GM12878 (cell line): ENCODE results near the gene LRRK1. TPM values are rescaled to one million over a fixed set of nuclear protein-coding genes. Genes with fewer than 3 reads are reported as not detected.

Experiments used
- ATAC-seq: fragments of 200-7000 bp; cut with Tn5 transposase; 3 replicates; pipeline ENCODE4 v1.9.1; 2020; ENCODE audit warnings: mild to moderate bottlenecking, moderate library complexity
- BruUV-seq: library from RNA; stranded (reverse); fragments of 400-500 nt; replicated peaks from 2 replicates; lab custom pipeline; 2021; lab: Mats Ljungman, UMichigan
- CTCF ChIA-PET: fragments of 300-600 bp; sonication (Branson Sonifier 250); formaldehyde crosslinking; extraction: SDS; loops from one replicate; lab custom pipeline; 2021; ENCODE audit warnings: inconsistent platforms; lab: Yijun Ruan, JAX
- POLR2A ChIA-PET: fragments of 350-600 bp; formaldehyde crosslinking; extraction: SDS; loops from one replicate; lab custom pipeline; 2021; ENCODE audit warnings: inconsistent platforms; lab: Charles Lee
- RAD21 ChIA-PET: fragments of 300-600 bp; sonication (Branson Sonifier 250); formaldehyde crosslinking; loops from one replicate; lab custom pipeline; 2023; ENCODE audit warnings: antibody characterized with exemption; ENCODE audit not compliant: unreplicated experiment; lab: Charles Lee
- SMC1A ChIA-PET: fragments of 300-600 bp; sonication (Branson Sonifier 250); formaldehyde crosslinking; loops from one replicate; lab custom pipeline; 2023; ENCODE audit not compliant: unreplicated experiment, uncharacterized antibody; lab: Charles Lee
- DNase-seq: peaks from one replicate; pipeline ENCODE4 v3.0.0-alpha.2; 2011; ENCODE audit warnings: low read depth, low spot score
- FAIRE-seq: peaks from 3 replicates; lab custom pipeline; 2011; peaks lifted over from hg19 to GRCh38; lab: Jason Lieb, UNC
- H2AFZ ChIP-seq: 2 replicates; pipeline ENCODE4 v1.6.0; 2011; ENCODE audit warnings: low read depth, low read length, control low read depth; ENCODE audit not compliant: control insufficient read depth
- H3K27ac ChIP-seq: 2 replicates; pipeline ENCODE4 v1.5.1; 2011; ENCODE audit warnings: control low read depth; ENCODE audit not compliant: control insufficient read depth, insufficient read depth
- H3K27me3 ChIP-seq, 2 experiments: replicated peaks in 1 of 2; 2 replicates each; pipeline versions ENCODE4 v1.6.0 to v1.6.1; 2011; ENCODE audit warnings: low read length in 1 of 2; ENCODE audit not compliant: control insufficient read depth in 2 of 2, insufficient read depth in 2 of 2
- H3K36me3 ChIP-seq, 2 experiments: 2 replicates each; pipeline ENCODE4 v1.5.1; 2011; ENCODE audit warnings: low read length in 1 of 2; ENCODE audit not compliant: control insufficient read depth in 2 of 2, insufficient read depth in 2 of 2
- H3K4me1 ChIP-seq: 2 replicates; pipeline ENCODE4 v1.6.1; 2011; ENCODE audit warnings: mild to moderate bottlenecking, low read length, moderate library complexity, mixed read lengths; ENCODE audit not compliant: control insufficient read depth, insufficient read depth
- H3K4me2 ChIP-seq: 2 replicates; pipeline ENCODE4 v1.6.0; 2011; ENCODE audit warnings: control low read depth; ENCODE audit not compliant: control insufficient read depth, insufficient read depth
- H3K4me3 ChIP-seq: fragments of 200-600 bp; sonication (generic); 2 replicates; pipeline ENCODE4 v1.5.1; 2016
- H3K79me2 ChIP-seq: 2 replicates; pipeline ENCODE4 v1.6.0; 2011; ENCODE audit warnings: low read length; ENCODE audit not compliant: control insufficient read depth, insufficient read depth
- H3K9ac ChIP-seq: 2 replicates; pipeline ENCODE4 v1.8.0; 2011; ENCODE audit warnings: low read length, control low read depth, mixed read lengths; ENCODE audit not compliant: control insufficient read depth, insufficient read depth
- H3K9me3 ChIP-seq: replicated peaks from 3 replicates; pipeline ENCODE4 v1.5.1; 2011; ENCODE audit warnings: mild to moderate bottlenecking, low read length; ENCODE audit not compliant: control insufficient read depth, insufficient read depth
- H4K20me1 ChIP-seq: 2 replicates; pipeline ENCODE4 v1.6.0; 2011; ENCODE audit not compliant: control insufficient read depth, insufficient read depth
- CHD2 ChIP-seq: IDR thresholded peaks from 2 replicates; pipeline ENCODE4 v1.6.1; 2011; ENCODE audit warnings: low read depth, low read length, improper control_type of control experiment, borderline replicate concordance
- JUND ChIP-seq: IDR thresholded peaks from 2 replicates; pipeline ENCODE4 v1.6.1; 2012; ENCODE audit warnings: low read depth, mild to moderate bottlenecking, low read length, improper control_type of control experiment, moderate library complexity
- SKIL ChIP-seq: fragments of 450-650 bp; IDR thresholded peaks from 2 replicates; pipeline ENCODE4 v1.6.1; 2017; ENCODE audit warnings: mild to moderate bottlenecking, low read depth, inconsistent platforms; ENCODE audit not compliant: poor library complexity, severe bottlenecking
- ZNF592 ChIP-seq: fragments of 450-650 bp; IDR thresholded peaks from 2 replicates; pipeline ENCODE4 v1.6.1; 2017; ENCODE audit warnings: mild to moderate bottlenecking, moderate library complexity
- ZNF687 ChIP-seq: fragments of 450-650 bp; IDR thresholded peaks from 2 replicates; pipeline ENCODE4 v1.6.1; 2017; ENCODE audit warnings: mild to moderate bottlenecking, moderate library complexity
- WGBS: methylation state at CpG from one replicate; pipeline ENCODE4 v1.1.6; 2016; ENCODE audit warnings: low lambda C conversion rate; ENCODE audit not compliant: insufficient replicate concordance, insufficient coverage; ENCODE audit errors: missing lambda C conversion rate; 5-methylcytosine and 5-hydroxymethylcytosine counted together
- in situ Hi-C: fragments of 300-500 bp; cut with MboI; formaldehyde crosslinking; loops from 9 replicates; pipeline ENCODE4 v1.14.3; 2018; ENCODE audit warnings: mixed read lengths
- intact Hi-C: fragments of 100-400 bp; cut with micrococcal nuclease; formaldehyde crosslinking; loops from one replicate; pipeline ENCODE4 v1.14.2; 2022; ENCODE audit not compliant: unreplicated experiment
- polyA plus RNA-seq, 11 experiments: library from polyadenylated mRNA; depleted of rRNA in 4 of 11; unstranded in 6 of 11; stranded (reverse) in 5 of 11; fragments of >200 nt; fragmentation: Nextera tagmentation in 4 of 11; fragmentation: Illumina TruSeq in 1 of 11; extraction: Ambion mirVana in 4 of 11; extraction: Trizol in 1 of 11; gene quantifications; 1 replicate in 1 of 11; 2 replicates in 10 of 11; pipeline versions ENCODE4 v1.2.1 to v1.2.3, GENCODE V29; 2011 to 2016; ENCODE audit warnings: inconsistent platforms in 2 of 11, missing spikeins in 2 of 11, low read depth in 1 of 11
- total RNA-seq, 4 experiments: library from RNA; depleted of rRNA in 3 of 4; stranded (reverse); fragments of >200 nt in 3 of 4; fragmentation: Illumina TruSeq in 1 of 4; extraction: Trizol in 1 of 4; gene quantifications; 2 replicates each; pipeline versions ENCODE4 v1.2.1 to v1.2.3, GENCODE V29; 2013 to 2021
- TF ChIP-seq, protein P1 (sequence below), 3 experiments: IDR thresholded peaks in 2 of 3; conservative IDR thresholded peaks in 1 of 3; 2 replicates each; pipeline ENCODE4 v1.5.1; 2011; ENCODE audit warnings: low read depth in 3 of 3, low read length in 3 of 3, mild to moderate bottlenecking in 3 of 3, control low read depth in 2 of 3, moderate library complexity in 2 of 3, inconsistent platforms in 1 of 3, mixed read lengths in 1 of 3; ENCODE audit not compliant: control insufficient read depth in 2 of 3, insufficient read depth in 1 of 3; ENCODE audit errors: extremely low read depth in 1 of 3
- TF ChIP-seq, protein P2 (sequence below): IDR thresholded peaks from 2 replicates; pipeline ENCODE4 v1.6.1; 2011; ENCODE audit warnings: low read depth, low read length, improper control_type of control experiment, borderline replicate concordance

Gene LRRK1
- total and polyA plus RNA-seq, 10 of the 15 experiments (the other 5 are each of a cell fraction or from before 2014, with no cell fraction given) = 2.2 to 58.3 (median 17.9) TPM

DNA sequence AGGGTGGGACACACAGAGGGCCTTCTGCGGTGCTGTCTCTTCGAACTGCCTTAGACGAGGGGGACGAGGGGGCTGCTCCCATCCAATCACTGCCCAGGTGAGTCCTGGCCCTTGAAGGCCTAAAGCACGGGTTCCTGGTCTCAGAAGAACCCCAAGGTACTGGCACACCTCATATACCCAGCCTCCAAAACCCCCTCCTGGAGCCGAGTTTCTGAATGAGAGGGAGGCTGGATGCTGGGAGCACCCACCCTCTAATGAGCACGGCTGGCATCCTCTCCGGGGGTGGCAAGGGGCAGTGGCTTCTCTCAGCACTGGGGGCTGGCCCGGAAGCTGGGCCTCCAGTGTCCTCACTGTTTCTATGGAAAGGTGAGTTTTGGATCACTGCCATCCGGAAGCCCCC is 165.6 kb downstream of the LRRK1 start (continued):
- TF ChIP-seq ZNF592 (no peak), SKIL (no peak)
- TF ChIP-seq, all 136 proteins: peak for 0

- Histone ChIP-seq H3K9ac (no peak overlapping the region), H3K79me2 (no peaks in the 10 kb centered on the region), H3K27ac (no peak overlapping the region), H3K4me3 (no peak overlapping the region), H3K27me3 (no peaks in the 10 kb centered on the region), H3K4me2 (no peak overlapping the region), H3K36me3 (no peaks in the 10 kb centered on the region), H3K9me3 (no peaks in the 10 kb centered on the region), H4K20me1 (no peaks in the 10 kb centered on the region), H3K4me1 (no peaks in the 10 kb centered on the region), H2AFZ (no peak overlapping the region)
- RAD21 ChIA-PET = interaction anchor here (1.2 to 7.4 kb wide), 2 partner anchors 165 to 171 kb away, joined by 3 to 69 read pairs; no protein-coding TSS in a partner anchor
- ATAC-seq (no peak), DNase-seq (no peak), FAIRE-seq (no peak)
- intact Hi-C loops (loop anchor here (5.0 kb wide), 1 partner anchor 68 kb away; no protein-coding TSS in a partner anchor), in situ Hi-C loops (loop anchor here (5.0 kb wide), 1 partner anchor 177 kb away; no protein-coding TSS in a partner anchor)
- CTCF ChIA-PET = interaction anchor here (0.6 to 7.7 kb wide), 3 partner anchors 12 to 171 kb away, joined by 3 to 126 read pairs (median 5); no protein-coding TSS in a partner anchor
- no TSS peak for BruUV-seq
- POLR2A ChIA-PET = interaction anchor here (0.7 kb wide), 1 partner anchor 14 kb away, joined by 3 read pairs; no protein-coding TSS in a partner anchor
- WGBS = 74% methylated on average over 9 of the region's 10 CpGs
- SMC1A ChIA-PET = no interaction called here
- TF ChIP-seq, protein P1, sequence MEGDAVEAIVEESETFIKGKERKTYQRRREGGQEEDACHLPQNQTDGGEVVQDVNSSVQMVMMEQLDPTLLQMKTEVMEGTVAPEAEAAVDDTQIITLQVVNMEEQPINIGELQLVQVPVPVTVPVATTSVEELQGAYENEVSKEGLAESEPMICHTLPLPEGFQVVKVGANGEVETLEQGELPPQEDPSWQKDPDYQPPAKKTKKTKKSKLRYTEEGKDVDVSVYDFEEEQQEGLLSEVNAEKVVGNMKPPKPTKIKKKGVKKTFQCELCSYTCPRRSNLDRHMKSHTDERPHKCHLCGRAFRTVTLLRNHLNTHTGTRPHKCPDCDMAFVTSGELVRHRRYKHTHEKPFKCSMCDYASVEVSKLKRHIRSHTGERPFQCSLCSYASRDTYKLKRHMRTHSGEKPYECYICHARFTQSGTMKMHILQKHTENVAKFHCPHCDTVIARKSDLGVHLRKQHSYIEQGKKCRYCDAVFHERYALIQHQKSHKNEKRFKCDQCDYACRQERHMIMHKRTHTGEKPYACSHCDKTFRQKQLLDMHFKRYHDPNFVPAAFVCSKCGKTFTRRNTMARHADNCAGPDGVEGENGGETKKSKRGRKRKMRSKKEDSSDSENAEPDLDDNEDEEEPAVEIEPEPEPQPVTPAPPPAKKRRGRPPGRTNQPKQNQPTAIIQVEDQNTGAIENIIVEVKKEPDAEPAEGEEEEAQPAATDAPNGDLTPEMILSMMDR (IDR thresholded peaks at IDR 0.05 in 2 of 3, conservative IDR thresholded peaks at IDR 0.05 in 1 of 3; ENCODE audit: control insufficient read depth in 2 of 3, extremely low read depth in 1 of 3, insufficient read depth in 1 of 3, low read depth in 3 of 3, low read length in 3 of 3) = no peak
- no peak for TF ChIP-seq CHD2
- TF ChIP-seq JUND = no peak
- no peak for TF ChIP-seq ZNF687
- TF ChIP-seq, protein P2, sequence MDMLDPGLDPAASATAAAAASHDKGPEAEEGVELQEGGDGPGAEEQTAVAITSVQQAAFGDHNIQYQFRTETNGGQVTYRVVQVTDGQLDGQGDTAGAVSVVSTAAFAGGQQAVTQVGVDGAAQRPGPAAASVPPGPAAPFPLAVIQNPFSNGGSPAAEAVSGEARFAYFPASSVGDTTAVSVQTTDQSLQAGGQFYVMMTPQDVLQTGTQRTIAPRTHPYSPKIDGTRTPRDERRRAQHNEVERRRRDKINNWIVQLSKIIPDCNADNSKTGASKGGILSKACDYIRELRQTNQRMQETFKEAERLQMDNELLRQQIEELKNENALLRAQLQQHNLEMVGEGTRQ = no peak
Observed at GRCh38 chr15:101085311-101085700, 166.1 kb downstream of the LRRK1 start.
